ENCODE measurements around the gene PGAM2. TPM values are rescaled to one million over a fixed set of nuclear protein-coding genes. Genes with fewer than 3 reads are reported as not detected.

Gene PGAM2
- total and polyA plus RNA-seq, 2 experiments from 2014 or later: not detected

GRCh38 chr7:44100458-44101302, 35.3 kb upstream of the PGAM2 start:
- no peaks in the 10 kb centered on the region for H3K9me2 ChIP-seq (ENCODE audit: insufficient read depth)
- H4K20me1 ChIP-seq (ENCODE audit: insufficient read depth): no peaks in the 10 kb centered on the region
- H3K4me2 ChIP-seq (ENCODE audit: unreplicated experiment): no peak overlapping the region
- H3F3A ChIP-seq (ENCODE audit: insufficient read depth): peaks cover 32% of the 10 kb centered on the region
- no peaks in the 10 kb centered on the region for H3K36me3 ChIP-seq (ENCODE audit: low read depth)
- H3K4me1 ChIP-seq (ENCODE audit: insufficient read depth): peaks cover 23% of the 10 kb centered on the region
- peak; percentile 68 for DNase-seq
- no peak overlapping the region for H3K4me3 ChIP-seq
- in situ Hi-C loops (cut with MboI): no loop called here
- peak overlapping the region; percentile 47 for H3K9ac ChIP-seq
- H3K27ac ChIP-seq: peak overlapping the region; percentile 86
- TF ChIP-seq EZH2 (IDR thresholded peaks at IDR 0.05; ENCODE audit: insufficient read depth, poor library complexity, severe bottlenecking) (no peak), EZH2phosphoT487 (IDR thresholded peaks at IDR 0.05; ENCODE audit: insufficient read depth, low read depth) (no peak)
- 41 to 55% methylated on average over 7 to 10 of the region's 10 CpGs for WGBS, 2 experiments (ENCODE audit: low coverage in 1 of 2, low lambda C conversion rate in 2 of 2, missing lambda C conversion rate in 2 of 2)
- no peaks in the 10 kb centered on the region for H3K27me3 ChIP-seq (replicated peaks; ENCODE audit: insufficient read depth)
- peaks cover 3% of the 10 kb centered on the region for H3K79me2 ChIP-seq (ENCODE audit: insufficient read depth)
- no peaks in the 10 kb centered on the region for H3K9me3 ChIP-seq (ENCODE audit: low read depth)
- H2AFZ ChIP-seq: peak overlapping the region; percentile 95

- no peaks in the 10 kb centered on the region for H3K9me2 ChIP-seq (ENCODE audit: insufficient read depth)
- no peaks in the 10 kb centered on the region for H4K20me1 ChIP-seq (ENCODE audit: insufficient read depth)
- WGBS, 2 experiments (ENCODE audit: low coverage in 1 of 2, low lambda C conversion rate in 2 of 2, missing lambda C conversion rate in 2 of 2): 56 to 64% methylated on average over 4 of the region's 4 CpGs
- peak overlapping the region; percentile 86 for H3K27ac ChIP-seq
- H3F3A ChIP-seq (ENCODE audit: insufficient read depth): peaks cover 32% of the 10 kb centered on the region
- no peaks in the 10 kb centered on the region for H3K27me3 ChIP-seq (replicated peaks; ENCODE audit: insufficient read depth)
- H3K4me2 ChIP-seq (ENCODE audit: unreplicated experiment): no peak overlapping the region
- no peaks in the 10 kb centered on the region for H3K36me3 ChIP-seq (ENCODE audit: low read depth)
- no peak overlapping the region for H3K9ac ChIP-seq
- TF ChIP-seq EZH2phosphoT487 (IDR thresholded peaks at IDR 0.05; ENCODE audit: insufficient read depth, low read depth): no peak
- no peak for TF ChIP-seq EZH2 (IDR thresholded peaks at IDR 0.05; ENCODE audit: insufficient read depth, poor library complexity, severe bottlenecking)
- H3K9me3 ChIP-seq (ENCODE audit: low read depth): no peaks in the 10 kb centered on the region
- no peaks in the 10 kb centered on the region for H3K79me2 ChIP-seq (ENCODE audit: insufficient read depth)
- in situ Hi-C loops (cut with MboI): no loop called here
- no peak for DNase-seq
- no peak overlapping the region for H3K4me3 ChIP-seq
- H2AFZ ChIP-seq: peak overlapping the region; percentile 95
- peaks cover 15% of the 10 kb centered on the region for H3K4me1 ChIP-seq (ENCODE audit: insufficient read depth)
Measured at GRCh38 chr7:44099669-44100068, 34.3 kb upstream of the PGAM2 start.

GRCh38 chr7:44098092-44099068, 33.0 kb upstream of the PGAM2 start:
- H3K79me2 ChIP-seq (ENCODE audit: insufficient read depth): no peaks in the 10 kb centered on the region
- peaks cover 15% of the 10 kb centered on the region for H3K4me1 ChIP-seq (ENCODE audit: insufficient read depth)
- H3K27ac ChIP-seq: no peak overlapping the region
- in situ Hi-C loops (cut with MboI): no loop called here
- H3K4me3 ChIP-seq: no peak overlapping the region
- H4K20me1 ChIP-seq (ENCODE audit: insufficient read depth): no peaks in the 10 kb centered on the region
- H3K9me3 ChIP-seq (ENCODE audit: low read depth): no peaks in the 10 kb centered on the region
- H3K9me2 ChIP-seq (ENCODE audit: insufficient read depth): no peaks in the 10 kb centered on the region
- no peak for TF ChIP-seq EZH2 (IDR thresholded peaks at IDR 0.05; ENCODE audit: insufficient read depth, poor library complexity, severe bottlenecking)
- TF ChIP-seq EZH2phosphoT487 (IDR thresholded peaks at IDR 0.05; ENCODE audit: insufficient read depth, low read depth): no peak
- H3K27me3 ChIP-seq (replicated peaks; ENCODE audit: insufficient read depth): no peaks in the 10 kb centered on the region
- WGBS, 2 experiments (ENCODE audit: low coverage in 1 of 2, low lambda C conversion rate in 2 of 2, missing lambda C conversion rate in 2 of 2): 91 to 96% methylated on average over 6 of the region's 6 CpGs
- no peak overlapping the region for H3K9ac ChIP-seq
- no peak for DNase-seq
- H2AFZ ChIP-seq: no peak overlapping the region
- no peak overlapping the region for H3K4me2 ChIP-seq (ENCODE audit: unreplicated experiment)
- no peaks in the 10 kb centered on the region for H3K36me3 ChIP-seq (ENCODE audit: low read depth)
- H3F3A ChIP-seq (ENCODE audit: insufficient read depth): peaks cover 29% of the 10 kb centered on the region
